K562 (cell line): Measurements from ENCODE around the gene METAP1D. TPM values are rescaled to one million over a fixed set of nuclear protein-coding genes. Genes with fewer than 3 reads are reported as not detected.
A peak's percentile ranks its signal among the peaks of the same experiment; 100 is the strongest.

Experiments
- ARID2 ChIP-seq: fragments of 450-650 bp; IDR thresholded peaks from 2 replicates; pipeline ENCODE4 v1.6.1; 2017; ENCODE audit warnings: antibody characterized with exemption, mild to moderate bottlenecking
- ARID4B ChIP-seq: sonication (generic); formaldehyde crosslinking; IDR thresholded peaks from 2 replicates; pipeline ENCODE4 v1.8.0; 2022; ENCODE audit warnings: mild to moderate bottlenecking, missing genetic modification reagents
- DEAF1 ChIP-seq: fragments of 450-650 bp; formaldehyde crosslinking; IDR thresholded peaks from 2 replicates; pipeline ENCODE4 v1.4.0; 2020; ENCODE audit warnings: mild to moderate bottlenecking, moderate library complexity
- DMBX1 ChIP-seq: fragments of 250-450 bp; sonication (Bioruptor Pico); IDR thresholded peaks from 2 replicates; pipeline ENCODE4 v1.8.0; 2022; ENCODE audit warnings: inconsistent platforms, mild to moderate bottlenecking, moderate library complexity, borderline replicate concordance
- FIP1L1 ChIP-seq: fragments of 200-400 bp; formaldehyde crosslinking; IDR thresholded peaks from 2 replicates; pipeline ENCODE4 v1.6.1; 2018; ENCODE audit warnings: mild to moderate bottlenecking, low read depth, low read length; ENCODE audit not compliant: poor library complexity, severe bottlenecking
- HEY1 ChIP-seq: fragments of 250-450 bp; sonication (Bioruptor Pico); IDR thresholded peaks from 2 replicates; pipeline ENCODE4 v1.5.0; 2020; ENCODE audit warnings: mild to moderate bottlenecking, moderate library complexity, borderline replicate concordance
- MTA2 ChIP-seq: fragments of 450-650 bp; IDR thresholded peaks from 2 replicates; pipeline ENCODE4 v1.6.1; 2016; ENCODE audit warnings: low read depth
- NR2C1 ChIP-seq, 2 experiments: fragments of 450-650 bp; IDR thresholded peaks; 2 replicates each; pipeline ENCODE4 v1.6.1; 2017; ENCODE audit warnings: mild to moderate bottlenecking in 2 of 2, antibody characterized with exemption in 1 of 2, inconsistent platforms in 1 of 2, missing compliant biosample characterization in 1 of 2, missing genetic modification characterization in 1 of 2
- POLR2A ChIP-seq: fragments of 450-650 bp; conservative IDR thresholded peaks from 2 replicates; pipeline ENCODE4 v1.6.1; 2016
- SP1 ChIP-seq: sonication (generic); formaldehyde crosslinking; IDR thresholded peaks from 2 replicates; pipeline ENCODE4 v1.8.1; 2022; ENCODE audit warnings: mild to moderate bottlenecking, missing genetic modification reagents
- SPI1 ChIP-seq: IDR thresholded peaks from 2 replicates; pipeline ENCODE4 v1.6.1; 2011; ENCODE audit warnings: low read depth, low read length, control low read depth, borderline replicate concordance
- TEAD1 ChIP-seq, 2 experiments: fragments of 450-650 bp in 1 of 2; sonication (generic) in 1 of 2; formaldehyde crosslinking; IDR thresholded peaks; 2 replicates each; pipeline versions ENCODE4 v1.4.0 to v1.8.0; 2020 to 2022; ENCODE audit warnings: mild to moderate bottlenecking in 2 of 2, missing genetic modification reagents in 1 of 2
- ZEB2 ChIP-seq: fragments of 450-650 bp; IDR thresholded peaks from 2 replicates; pipeline ENCODE4 v1.6.1; 2016
- ZNF592 ChIP-seq: fragments of 450-650 bp; IDR thresholded peaks from 2 replicates; pipeline ENCODE4 v1.6.1; 2017; ENCODE audit warnings: antibody characterized with exemption, mild to moderate bottlenecking
- ZNF699 ChIP-seq: fragments of 250-450 bp; sonication (Bioruptor Pico); IDR thresholded peaks from 2 replicates; pipeline ENCODE4 v1.8.0; 2021; ENCODE audit warnings: mild to moderate bottlenecking, moderate library complexity; ENCODE audit not compliant: insufficient replicate concordance
- polyA plus RNA-seq, 8 experiments: library from polyadenylated mRNA; depleted of rRNA in 4 of 8; stranded (reverse) in 5 of 8; unstranded in 3 of 8; fragments of >200 nt; fragmentation: Nextera tagmentation in 2 of 8; fragmentation: Illumina TruSeq in 1 of 8; extraction: Ambion mirVana in 2 of 8; extraction: Trizol in 1 of 8; gene quantifications; 2 replicates each; pipeline versions ENCODE4 v1.2.1 to v1.2.3, GENCODE V29; 2011 to 2014; ENCODE audit warnings: inconsistent platforms in 1 of 8, missing spikeins in 1 of 8
- total RNA-seq, 7 experiments: library from RNA; depleted of rRNA in 6 of 7; stranded (reverse); fragments of >200 nt in 6 of 7; fragmentation: Illumina TruSeq in 2 of 7; extraction: Trizol in 2 of 7; gene quantifications; 2 replicates each; pipeline versions ENCODE4 v1.2.1 to v1.2.3, GENCODE V29; 2011 to 2021; ENCODE audit warnings: low replicate concordance in 1 of 7

METAP1D gene
- total and polyA plus RNA-seq, 9 of the 15 experiments (the other 6 are each of a cell fraction or from before 2014, with no cell fraction given): 8.0 to 23.4 (median 15.7) TPM

GRCh38 chr2:172103471-172104272, 103.9 kb downstream of the METAP1D start (continued):
- no peak for TF ChIP-seq ZNF699 (CRISPR knock-in tag)
- TF ChIP-seq ZEB2: no peak
- TF ChIP-seq SP1 (CRISPR knock-in tag): peak; percentile 87
- TF ChIP-seq HEY1 (CRISPR knock-in tag): no peak
- TF ChIP-seq SPI1: peak; percentile 49; the same call in 1 of the 2 replicates
- TF ChIP-seq FIP1L1: no peak
- no peak for TF ChIP-seq MTA2
- no peak for TF ChIP-seq TEAD1 (CRISPR knock-in tag; IDR thresholded peaks at IDR 0.05)
- peak; percentile 99 for TF ChIP-seq ARID2
- no peak for TF ChIP-seq DMBX1 (CRISPR knock-in tag)
- TF ChIP-seq ARID4B: 0 out of 2 replicates have a peak, but pooled peaks have one; percentile 2
- TF ChIP-seq ZNF592: no peak
- peak; percentile 99 for TF ChIP-seq DEAF1 (CRISPR knock-in tag)
- no peak for TF ChIP-seq NR2C1 (IDR thresholded peaks at IDR 0.05)
- no peak for TF ChIP-seq NR2C1 (tag; IDR thresholded peaks at IDR 0.05)
- TF ChIP-seq POLR2A: no peak
